GM13977 (cell line): ENCODE results near the gene TRIM28.
"Not testable (repeated sequence)": the region's sequence is repeated elsewhere in the genome, so short reads cannot be mapped to it uniquely, and the experiment has no call there.

ENCODE experiments used
- DNase-seq: peaks from one replicate; pipeline ENCODE4 v3.0.0; 2012; ENCODE audit warnings: low spot score
- in situ Hi-C: fragments of 300-500 bp; cut with MboI; formaldehyde crosslinking; loops from one replicate; pipeline ENCODE4 v1.12.0; 2022; ENCODE audit warnings: low sequenced_read_pairs, low pct_unique_long_range_greater_than_20kb, mixed read lengths, inconsistent platforms; ENCODE audit not compliant: unreplicated experiment
- TF ChIP-seq, protein P1 (sequence below): IDR thresholded peaks from 2 replicates; pipeline ENCODE4 v1.5.1; 2012; ENCODE audit warnings: mild to moderate bottlenecking, control low read depth; ENCODE audit not compliant: insufficient read depth; ENCODE audit errors: extremely low read depth, missing control alignments

TRIM28 gene

DNA sequence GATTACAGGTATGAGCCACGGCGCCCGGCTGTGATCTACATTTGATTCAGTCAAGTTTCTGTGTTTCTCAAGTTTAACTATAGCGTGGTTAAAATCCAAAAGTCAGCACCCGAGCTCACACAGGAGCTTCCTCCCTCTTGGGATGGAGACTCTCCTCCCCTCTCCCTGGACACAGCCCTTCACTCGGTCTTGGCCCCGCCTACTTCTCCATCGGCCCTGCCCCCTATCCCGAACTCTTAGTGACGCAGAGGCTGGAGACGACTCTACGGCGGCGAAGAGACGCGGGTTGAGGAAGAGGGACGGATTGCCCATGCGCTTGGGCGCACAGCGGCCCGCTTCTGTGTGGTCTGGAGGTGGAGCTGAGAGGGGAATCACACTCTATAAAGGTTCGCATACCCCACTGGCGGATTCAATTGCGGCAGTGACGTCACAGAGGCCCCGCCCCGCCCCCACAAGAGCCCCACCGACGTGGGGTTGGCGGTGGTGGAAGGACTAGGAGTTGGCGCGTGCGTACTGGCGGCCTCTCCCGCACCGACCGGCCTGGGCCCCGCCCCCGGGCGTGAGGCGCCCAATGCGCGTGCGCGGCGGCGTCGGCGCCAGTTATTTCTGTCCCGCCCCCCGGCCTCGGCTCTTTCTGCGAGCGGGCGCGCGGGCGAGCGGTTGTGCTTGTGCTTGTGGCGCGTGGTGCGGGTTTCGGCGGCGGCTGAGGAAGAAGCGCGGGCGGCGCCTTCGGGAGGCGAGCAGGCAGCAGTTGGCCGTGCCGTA is at the start of gene TRIM28:
TSS of gene TRIM28 (plus strand) at position 239 of the 765 bp plus-strand sequence. CDS start 694 bp downstream, outside the sequence.
- in situ Hi-C loops: no loop called here
- peak; percentile 100 for DNase-seq
- TF ChIP-seq, protein P1, sequence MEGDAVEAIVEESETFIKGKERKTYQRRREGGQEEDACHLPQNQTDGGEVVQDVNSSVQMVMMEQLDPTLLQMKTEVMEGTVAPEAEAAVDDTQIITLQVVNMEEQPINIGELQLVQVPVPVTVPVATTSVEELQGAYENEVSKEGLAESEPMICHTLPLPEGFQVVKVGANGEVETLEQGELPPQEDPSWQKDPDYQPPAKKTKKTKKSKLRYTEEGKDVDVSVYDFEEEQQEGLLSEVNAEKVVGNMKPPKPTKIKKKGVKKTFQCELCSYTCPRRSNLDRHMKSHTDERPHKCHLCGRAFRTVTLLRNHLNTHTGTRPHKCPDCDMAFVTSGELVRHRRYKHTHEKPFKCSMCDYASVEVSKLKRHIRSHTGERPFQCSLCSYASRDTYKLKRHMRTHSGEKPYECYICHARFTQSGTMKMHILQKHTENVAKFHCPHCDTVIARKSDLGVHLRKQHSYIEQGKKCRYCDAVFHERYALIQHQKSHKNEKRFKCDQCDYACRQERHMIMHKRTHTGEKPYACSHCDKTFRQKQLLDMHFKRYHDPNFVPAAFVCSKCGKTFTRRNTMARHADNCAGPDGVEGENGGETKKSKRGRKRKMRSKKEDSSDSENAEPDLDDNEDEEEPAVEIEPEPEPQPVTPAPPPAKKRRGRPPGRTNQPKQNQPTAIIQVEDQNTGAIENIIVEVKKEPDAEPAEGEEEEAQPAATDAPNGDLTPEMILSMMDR: no peak

DNA sequence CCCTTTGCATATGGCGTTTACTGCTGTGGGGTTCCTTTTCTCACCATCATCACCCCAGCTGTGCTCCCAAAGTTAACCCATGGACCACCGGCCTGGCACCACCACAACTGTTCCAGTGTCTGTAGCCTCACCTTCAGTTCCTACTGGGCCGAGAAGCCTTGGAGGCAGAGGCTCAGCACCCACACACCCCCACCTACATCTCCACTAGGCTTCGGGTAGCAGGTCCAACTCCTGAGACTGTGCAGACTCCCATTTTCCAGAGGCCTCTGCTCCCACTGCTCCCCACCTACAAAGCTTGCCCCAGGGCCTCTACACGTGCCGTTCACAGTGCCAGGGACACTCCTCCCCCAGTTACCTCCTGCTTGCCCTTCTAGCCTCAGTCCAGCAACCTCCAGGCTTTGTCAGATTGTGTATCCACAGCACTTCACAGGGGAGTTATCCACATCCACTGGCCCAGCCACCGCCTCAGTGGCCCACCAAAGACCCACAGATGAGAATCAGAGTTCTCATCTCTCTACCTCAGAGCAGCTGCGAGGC is 46.2 kb upstream of the TRIM28 start:
- DNase-seq: no peak
- TF ChIP-seq, protein P1: no peak
- in situ Hi-C loops: no loop called here

DNA sequence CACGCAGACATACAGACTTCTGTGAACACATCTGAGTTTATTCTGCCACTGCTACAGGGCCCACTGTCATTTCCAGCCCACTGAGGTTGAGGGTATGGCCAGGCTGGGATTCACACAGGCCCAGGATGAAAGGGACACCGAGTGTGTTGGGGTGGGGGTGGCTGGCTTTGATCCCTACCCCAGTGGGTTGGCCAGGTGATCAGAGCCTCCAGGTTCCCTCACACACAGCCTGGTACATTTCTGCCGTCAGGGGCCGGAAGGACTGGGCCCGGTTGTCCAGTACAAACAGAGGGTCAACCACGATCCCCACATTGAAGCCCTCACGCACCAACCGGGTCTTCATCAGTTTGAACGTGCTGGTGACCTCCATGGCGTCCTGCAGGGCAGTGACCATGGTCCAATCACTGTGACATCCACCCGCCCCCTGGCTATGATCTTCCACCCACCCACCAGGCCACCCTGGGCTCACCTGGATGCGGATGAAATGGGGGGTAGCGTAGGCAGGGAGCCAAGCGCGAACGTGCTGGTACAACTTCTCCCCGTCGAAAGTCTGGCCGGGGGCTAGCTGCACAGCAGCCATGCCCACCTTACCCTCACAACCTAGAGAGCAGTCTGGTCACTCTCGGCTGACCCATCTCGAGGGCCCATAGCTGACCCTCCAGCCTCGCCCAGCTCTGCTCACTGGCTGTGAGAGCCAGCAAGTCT is 45.4 kb upstream of the TRIM28 start:
- in situ Hi-C loops: no loop called here
- TF ChIP-seq, protein P1: no peak
- DNase-seq: no peak

DNA sequence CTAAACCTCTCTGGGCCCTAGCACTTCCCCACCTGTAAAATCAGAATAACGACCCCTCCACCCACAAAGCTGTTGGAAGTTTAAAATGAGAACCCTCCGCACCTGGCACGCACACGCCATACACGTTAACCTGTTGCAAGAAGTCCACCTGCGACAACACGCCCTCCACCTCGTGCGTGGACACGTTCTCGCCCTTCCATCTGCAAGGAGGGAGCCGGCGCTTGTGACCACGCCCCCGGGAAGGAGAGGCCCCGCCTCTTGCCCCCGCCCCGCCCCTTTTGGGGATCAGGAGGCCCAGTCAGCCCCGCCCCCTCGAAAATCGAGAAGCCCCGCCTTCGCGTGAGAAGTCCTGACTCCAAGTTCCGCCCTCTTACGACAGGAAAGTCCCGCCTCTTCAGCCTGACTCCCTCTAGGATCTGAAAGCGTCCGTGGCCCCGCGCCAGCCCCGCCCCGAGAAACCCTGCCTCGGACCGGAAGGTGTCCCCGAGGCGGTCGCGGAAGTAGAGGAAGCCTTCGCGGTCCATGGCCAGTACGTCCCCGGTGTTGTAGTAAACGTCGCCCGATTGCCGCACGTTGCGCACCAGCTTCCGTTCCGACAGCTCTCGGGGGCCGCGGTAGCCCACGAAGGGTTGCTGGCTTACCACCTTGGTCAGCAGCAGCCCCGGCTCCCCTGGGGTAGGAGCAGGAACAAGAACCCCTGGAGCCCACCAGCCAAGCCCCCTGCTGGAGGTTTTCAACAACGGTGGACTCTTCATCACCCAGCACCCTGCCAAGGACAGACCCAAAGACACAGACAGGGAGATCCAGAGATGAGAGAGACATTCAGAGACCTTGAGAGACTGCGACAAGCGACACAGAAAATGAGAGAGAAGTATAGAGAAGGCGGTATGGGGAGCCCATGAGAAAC is 44.6 kb upstream of the TRIM28 start:
- TF ChIP-seq, protein P1: peak; percentile 19
- peak; percentile 98 for DNase-seq
- in situ Hi-C loops: no loop called here

DNA sequence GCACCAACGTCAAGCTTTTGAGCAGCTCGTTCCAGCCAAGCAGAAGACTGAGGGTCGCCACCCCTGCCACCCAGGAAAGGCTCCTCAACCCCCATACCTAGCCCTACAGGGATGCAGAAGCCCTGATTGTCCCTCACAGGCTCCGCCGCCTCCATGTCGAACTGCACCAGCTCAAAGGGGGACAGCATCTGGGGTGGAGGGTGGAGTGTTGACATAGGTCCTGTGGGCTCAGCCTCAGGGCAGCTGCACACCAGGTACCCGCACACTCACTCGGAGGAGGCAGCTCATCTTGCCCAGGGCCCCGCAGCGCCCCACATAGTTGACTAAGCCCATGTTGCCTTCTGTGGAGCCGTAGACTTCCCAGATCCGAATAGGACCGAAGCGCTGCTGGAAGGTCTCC is 43.6 kb upstream of the TRIM28 start:
- no peak for DNase-seq
- TF ChIP-seq, protein P1: no peak
- in situ Hi-C loops: no loop called here

DNA sequence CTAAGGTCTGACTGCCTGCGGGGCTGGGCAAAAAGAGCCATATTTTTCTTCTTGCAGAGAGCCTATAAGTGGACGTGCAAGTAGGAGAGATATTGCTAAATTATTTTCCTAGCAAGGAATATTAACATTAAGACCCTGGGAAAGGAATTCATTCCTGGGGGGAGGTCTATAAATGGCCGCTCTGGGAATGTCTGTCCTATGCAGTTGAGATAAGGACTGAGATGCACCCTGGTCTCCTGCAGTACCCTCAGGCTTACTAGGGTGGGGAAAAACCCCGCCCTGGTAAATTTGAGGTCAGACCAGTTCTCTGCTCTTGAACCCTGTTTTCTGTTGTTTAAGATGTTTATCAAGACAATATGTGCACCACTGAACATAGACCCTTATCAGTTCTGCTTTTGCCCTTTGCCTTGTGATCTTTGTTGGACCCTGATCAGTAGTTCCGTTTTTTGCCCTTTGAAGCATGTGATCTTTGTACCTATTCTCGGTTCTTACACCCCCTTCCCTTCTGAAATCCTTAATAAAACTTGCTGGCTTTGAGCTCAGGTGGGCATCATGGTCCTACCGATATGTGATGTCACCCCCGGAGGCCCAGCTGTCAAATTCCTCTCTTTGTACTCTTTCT is 36.2 kb upstream of the TRIM28 start:
- in situ Hi-C loops, DNase-seq: not testable (repeated sequence)
